HFF-Myc (cell line): Measurements from ENCODE around the gene REC114.
"Not testable (repeated sequence)": the region's sequence is repeated elsewhere in the genome, so short reads cannot be mapped to it uniquely, and the experiment has no call there.

Experiments
- DNase-seq: peaks from one replicate; pipeline ENCODE4 v3.0.0-alpha.2; 2011; ENCODE audit warnings: low read depth; ENCODE audit errors: extremely low read depth
- H3K4me3 ChIP-seq: replicated peaks from 2 replicates; pipeline ENCODE4 v1.5.1; 2011; ENCODE audit warnings: low read depth, mild to moderate bottlenecking, control low read depth, low read length
- TF ChIP-seq, protein P1 (sequence below): IDR thresholded peaks from 2 replicates; pipeline ENCODE4 v1.5.1; 2012; ENCODE audit warnings: mild to moderate bottlenecking, low read depth, low read length, control low read depth; ENCODE audit errors: missing control alignments

Gene REC114

DNA sequence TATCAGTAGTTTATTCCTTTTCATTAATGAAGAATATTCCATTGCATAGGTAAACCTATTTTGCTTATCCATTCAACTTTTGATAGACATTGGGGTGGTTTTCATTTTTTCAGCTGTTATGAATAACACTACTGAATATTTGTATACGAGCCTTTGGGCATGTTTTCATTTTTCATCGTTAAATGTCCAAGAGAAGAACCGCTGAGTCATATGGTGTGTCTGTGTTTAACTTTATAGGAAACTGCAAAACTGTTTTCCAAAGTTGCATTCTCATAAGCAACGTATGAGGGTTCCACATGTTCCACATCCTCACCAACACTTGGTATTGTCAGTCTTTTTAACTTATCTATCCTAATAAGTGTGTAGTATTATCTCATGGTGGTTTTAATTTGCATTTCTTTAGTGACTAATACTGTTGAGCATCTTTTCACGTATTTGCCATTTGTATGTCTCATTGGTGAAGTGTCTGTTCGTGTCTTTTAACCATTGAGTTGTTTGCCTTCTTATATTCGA is 33.8 kb downstream of the REC114 start:
- no peak for DNase-seq

DNA sequence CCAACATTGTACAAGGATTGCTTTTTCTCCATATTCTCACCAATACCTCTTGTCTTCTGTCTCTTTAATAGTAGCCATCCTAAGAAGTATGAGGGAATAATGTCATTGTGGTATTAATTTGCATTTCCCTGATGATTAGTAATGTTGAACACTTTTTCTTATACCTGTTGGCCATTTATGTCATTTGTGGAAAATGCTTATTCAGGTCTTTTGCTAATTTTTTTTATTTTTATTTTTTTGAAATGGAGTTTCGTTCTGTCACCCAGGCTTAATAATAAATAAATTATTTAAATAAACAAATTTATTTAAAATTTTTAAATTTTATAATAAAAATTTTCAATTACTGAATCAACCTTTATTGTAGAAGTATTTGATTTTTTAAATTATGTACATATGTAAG is 37.1 kb downstream of the REC114 start:
- H3K4me3 ChIP-seq: no peak overlapping the region
- TF ChIP-seq, protein P1, sequence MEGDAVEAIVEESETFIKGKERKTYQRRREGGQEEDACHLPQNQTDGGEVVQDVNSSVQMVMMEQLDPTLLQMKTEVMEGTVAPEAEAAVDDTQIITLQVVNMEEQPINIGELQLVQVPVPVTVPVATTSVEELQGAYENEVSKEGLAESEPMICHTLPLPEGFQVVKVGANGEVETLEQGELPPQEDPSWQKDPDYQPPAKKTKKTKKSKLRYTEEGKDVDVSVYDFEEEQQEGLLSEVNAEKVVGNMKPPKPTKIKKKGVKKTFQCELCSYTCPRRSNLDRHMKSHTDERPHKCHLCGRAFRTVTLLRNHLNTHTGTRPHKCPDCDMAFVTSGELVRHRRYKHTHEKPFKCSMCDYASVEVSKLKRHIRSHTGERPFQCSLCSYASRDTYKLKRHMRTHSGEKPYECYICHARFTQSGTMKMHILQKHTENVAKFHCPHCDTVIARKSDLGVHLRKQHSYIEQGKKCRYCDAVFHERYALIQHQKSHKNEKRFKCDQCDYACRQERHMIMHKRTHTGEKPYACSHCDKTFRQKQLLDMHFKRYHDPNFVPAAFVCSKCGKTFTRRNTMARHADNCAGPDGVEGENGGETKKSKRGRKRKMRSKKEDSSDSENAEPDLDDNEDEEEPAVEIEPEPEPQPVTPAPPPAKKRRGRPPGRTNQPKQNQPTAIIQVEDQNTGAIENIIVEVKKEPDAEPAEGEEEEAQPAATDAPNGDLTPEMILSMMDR: no peak
- no peak for DNase-seq

More for the DNA sequence above, 33.8 kb downstream of the REC114 start:
- no peak overlapping the region for H3K4me3 ChIP-seq
- TF ChIP-seq, protein P1: no peak

DNA sequence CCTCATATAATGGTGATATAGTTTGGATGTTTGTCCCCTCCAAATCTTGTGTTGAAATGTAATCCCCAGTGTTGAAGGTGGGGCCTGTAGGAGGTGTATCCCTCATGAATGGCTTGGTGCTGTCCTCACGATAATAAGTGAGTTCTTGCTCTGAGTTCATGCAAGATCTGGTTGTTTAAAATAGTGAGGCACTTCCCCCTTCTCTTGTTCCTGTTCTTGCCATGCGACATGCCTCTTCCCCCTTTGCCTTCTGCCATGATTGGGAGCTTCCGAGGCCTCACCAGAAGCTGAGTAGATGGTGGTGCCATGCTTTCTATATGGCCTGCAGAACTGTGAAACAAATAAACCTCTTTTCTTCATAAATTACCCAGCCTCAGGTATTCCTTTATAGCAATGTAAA is 39.2 kb downstream of the REC114 start:
- no peak for DNase-seq
- no peak overlapping the region for H3K4me3 ChIP-seq
- TF ChIP-seq, protein P1: no peak

DNA sequence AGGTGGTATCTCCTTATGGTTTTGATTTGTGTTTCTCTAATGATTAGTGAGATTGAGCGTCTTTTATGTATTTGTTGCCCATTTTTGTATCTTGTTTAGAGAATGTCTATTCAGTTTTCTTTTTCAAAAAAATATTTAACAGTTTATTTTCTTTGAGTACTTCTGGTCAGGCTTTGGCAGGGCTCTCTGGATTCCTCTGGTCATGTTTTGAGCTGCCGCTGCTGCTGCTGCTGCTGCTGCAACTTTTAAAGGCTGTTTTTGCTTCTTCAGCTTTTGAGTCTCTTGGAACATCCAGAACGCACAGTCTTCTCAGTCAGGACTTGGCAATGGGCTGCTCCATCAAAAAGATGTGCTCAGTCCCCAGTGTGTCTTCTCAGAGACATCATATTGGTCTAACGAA is 40.1 kb downstream of the REC114 start:
- TF ChIP-seq, protein P1: no peak
- no peak overlapping the region for H3K4me3 ChIP-seq
- DNase-seq: no peak

DNA sequence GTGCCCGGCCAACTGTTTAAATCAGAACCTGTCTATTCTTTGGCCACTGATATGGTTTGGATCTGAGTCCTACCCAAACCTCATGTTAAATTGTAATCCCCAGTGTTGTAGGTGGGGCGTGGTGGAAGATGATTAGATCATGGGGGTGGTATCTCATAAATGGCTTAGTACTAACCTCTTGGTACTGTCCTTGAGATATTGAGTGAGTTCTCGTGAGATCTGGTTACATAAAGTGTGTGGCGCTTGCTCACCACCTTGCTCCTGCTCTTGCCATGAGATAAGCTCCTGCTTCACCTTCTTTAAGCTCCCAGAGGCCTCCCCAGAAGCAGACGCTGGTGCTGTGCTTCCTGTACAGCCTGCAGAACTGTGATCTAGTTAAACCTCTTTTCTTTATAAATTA is 42.4 kb downstream of the REC114 start:
- no peak for DNase-seq
- H3K4me3 ChIP-seq: no peak overlapping the region
- TF ChIP-seq, protein P1: no peak

DNA sequence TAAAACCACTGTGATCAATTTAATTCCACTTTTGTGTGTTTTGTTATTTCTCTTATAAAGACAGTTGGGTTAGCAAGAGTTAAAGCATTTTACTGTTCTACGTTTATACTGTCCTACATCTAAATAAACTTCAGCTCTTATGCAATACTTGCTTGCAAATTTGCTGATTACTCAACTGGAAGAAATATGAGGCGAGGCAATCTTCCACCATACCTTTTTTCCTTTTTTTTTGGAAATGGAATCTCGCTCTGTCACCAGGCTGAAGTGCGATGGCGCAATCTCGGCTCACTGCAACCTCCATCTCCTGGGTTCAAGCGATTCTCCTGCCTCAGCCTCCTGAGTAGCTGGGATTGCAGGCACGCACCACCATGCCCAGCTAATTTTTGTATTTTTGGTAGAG is 42.9 kb downstream of the REC114 start:
- not testable (repeated sequence) for DNase-seq, H3K4me3 ChIP-seq

DNA sequence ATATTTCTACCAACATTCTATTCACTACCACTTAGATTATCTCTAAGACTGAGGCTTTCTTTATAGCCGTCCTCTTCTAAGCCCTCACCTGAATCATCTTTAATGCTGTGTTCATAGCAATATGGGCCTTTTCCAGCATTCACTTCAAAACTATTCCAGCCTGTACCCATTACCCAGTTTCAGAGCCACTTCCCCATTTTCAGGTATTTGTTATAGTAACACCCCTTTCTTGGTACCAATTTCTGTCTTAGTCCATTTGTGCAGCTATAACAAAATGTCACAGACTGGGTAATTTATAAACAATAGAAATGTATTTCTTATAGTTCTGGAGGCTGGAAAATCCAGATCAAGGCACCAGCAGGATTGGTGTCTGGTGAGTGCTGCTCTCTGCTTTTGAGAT is 45.7 kb downstream of the REC114 start:
- no peak for DNase-seq
- TF ChIP-seq, protein P1: no peak
- H3K4me3 ChIP-seq: no peak overlapping the region
